ENCODE measurements around the gene GPC6.

Gene GPC6

DNA sequence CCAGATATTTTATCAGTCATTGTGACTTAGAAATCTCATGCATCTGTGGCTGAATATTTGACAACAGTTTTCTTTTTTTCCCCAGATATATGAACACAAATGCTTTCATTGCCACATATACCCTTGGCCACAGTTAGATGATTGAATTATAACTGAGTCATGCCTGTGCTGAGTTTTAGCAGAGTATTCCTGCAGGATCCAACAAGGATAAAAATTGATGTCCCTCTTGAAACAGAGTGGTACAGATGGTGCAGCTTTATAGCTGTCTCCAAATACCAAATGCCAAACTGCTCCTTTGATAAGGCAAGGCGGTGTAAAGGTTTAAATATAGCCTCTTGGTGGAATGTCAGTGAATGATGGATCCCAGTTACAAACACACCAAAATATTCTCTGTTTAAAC, 428.5 kb downstream of the GPC6 start:
- H3K56ac ChIP-seq (ENCODE audit: low read length) = no peak overlapping the region
- H3K79me2 ChIP-seq (ENCODE audit: control insufficient read depth, insufficient read depth, low read length) = no peaks in the 10 kb centered on the region
- H2BK15ac ChIP-seq (replicated peaks; ENCODE audit: low read depth) = no peak overlapping the region
- H3K4me2 ChIP-seq (ENCODE audit: low read length) = no peak overlapping the region
- H3K4me3 ChIP-seq (ENCODE audit: low read length) = no peak overlapping the region
- no peak overlapping the region for H2AK5ac ChIP-seq (ENCODE audit: low read length)
- H3K4ac ChIP-seq (ENCODE audit: low read depth, low read length) = no peak overlapping the region
- H3K4me1 ChIP-seq (ENCODE audit: control insufficient read depth, low read depth, low read length) = no peaks in the 10 kb centered on the region
- H3K27ac ChIP-seq (ENCODE audit: low read depth, low read length) = no peak overlapping the region
- no peaks in the 10 kb centered on the region for H3K79me1 ChIP-seq (ENCODE audit: low read length)
- no peak overlapping the region for H2BK120ac ChIP-seq (ENCODE audit: low read depth, low read length)
- no peaks in the 10 kb centered on the region for H3K27me3 ChIP-seq (ENCODE audit: insufficient read depth, low read length, poor library complexity)
- no peak overlapping the region for H3K18ac ChIP-seq (ENCODE audit: low read length)
- WGBS (ENCODE audit: extremely low coverage, insufficient coverage, low lambda C conversion rate) = no CpG with 5 or more reads among the region's 1 CpG
- no peak overlapping the region for H2BK5ac ChIP-seq (ENCODE audit: low read length)
- H3K23ac ChIP-seq (ENCODE audit: low read length) = no peak overlapping the region
- H4K8ac ChIP-seq (ENCODE audit: low read depth, low read length) = no peak overlapping the region
- no peak overlapping the region for H4K5ac ChIP-seq (ENCODE audit: low read length)
- no peaks in the 10 kb centered on the region for H3K36me3 ChIP-seq (ENCODE audit: control insufficient read depth, insufficient read depth, low read length)
- H3K9ac ChIP-seq (ENCODE audit: low read length) = no peak overlapping the region
- DNase-seq = no peak

DNA sequence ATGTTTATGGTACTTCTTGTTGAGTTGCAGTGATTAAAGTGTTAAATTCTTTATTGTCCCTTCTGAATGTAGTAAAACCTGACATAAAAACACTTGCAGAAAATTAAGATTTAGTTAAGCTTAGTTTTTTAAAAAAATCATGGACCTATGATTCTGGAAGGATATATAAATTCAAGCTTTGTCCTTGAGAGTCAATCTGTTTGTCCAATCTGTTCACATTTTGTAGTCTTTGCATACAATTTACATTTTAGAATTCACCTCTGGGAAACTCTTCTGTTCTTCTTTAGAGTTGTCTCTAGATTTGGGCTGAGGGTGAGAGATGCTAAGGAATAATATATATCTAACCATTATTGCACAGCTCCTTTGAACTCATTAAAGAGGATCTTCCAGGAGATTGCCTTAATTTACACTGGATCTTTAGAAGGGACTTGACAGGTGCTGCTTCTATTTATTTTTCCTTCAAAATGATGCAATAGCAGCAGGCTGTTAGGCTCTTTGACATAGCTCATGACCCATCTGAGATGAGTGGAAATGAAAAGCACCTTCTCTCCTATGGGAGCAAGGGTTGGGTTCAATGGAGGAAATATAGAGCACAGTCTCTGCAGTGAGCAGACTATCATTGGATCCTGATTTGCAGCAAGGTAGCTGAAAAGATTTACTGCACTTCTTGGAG, 433.9 kb downstream of the GPC6 start:
- Histone ChIP-seq H4K5ac (ENCODE audit: low read length) (no peak overlapping the region), H3K4me2 (ENCODE audit: low read length) (no peak overlapping the region), H2BK120ac (ENCODE audit: low read depth, low read length) (no peak overlapping the region), H3K4me3 (ENCODE audit: low read length) (no peak overlapping the region), H3K18ac (ENCODE audit: low read length) (no peak overlapping the region), H3K9ac (ENCODE audit: low read length) (no peak overlapping the region), H3K27me3 (ENCODE audit: insufficient read depth, low read length, poor library complexity) (no peaks in the 10 kb centered on the region), H3K4ac (ENCODE audit: low read depth, low read length) (no peak overlapping the region), H3K23ac (ENCODE audit: low read length) (no peak overlapping the region), H3K27ac (ENCODE audit: low read depth, low read length) (no peak overlapping the region), H3K56ac (ENCODE audit: low read length) (no peak overlapping the region), H3K79me1 (ENCODE audit: low read length) (no peaks in the 10 kb centered on the region), H2BK5ac (ENCODE audit: low read length) (no peak overlapping the region), H2BK15ac (replicated peaks; ENCODE audit: low read depth) (no peak overlapping the region), H3K79me2 (ENCODE audit: control insufficient read depth, insufficient read depth, low read length) (no peaks in the 10 kb centered on the region), H2AK5ac (ENCODE audit: low read length) (no peak overlapping the region), H4K8ac (ENCODE audit: low read depth, low read length) (no peak overlapping the region), H3K36me3 (ENCODE audit: control insufficient read depth, insufficient read depth, low read length) (no peaks in the 10 kb centered on the region), H3K4me1 (ENCODE audit: control insufficient read depth, low read depth, low read length) (no peaks in the 10 kb centered on the region)
- DNase-seq = no peak

DNA sequence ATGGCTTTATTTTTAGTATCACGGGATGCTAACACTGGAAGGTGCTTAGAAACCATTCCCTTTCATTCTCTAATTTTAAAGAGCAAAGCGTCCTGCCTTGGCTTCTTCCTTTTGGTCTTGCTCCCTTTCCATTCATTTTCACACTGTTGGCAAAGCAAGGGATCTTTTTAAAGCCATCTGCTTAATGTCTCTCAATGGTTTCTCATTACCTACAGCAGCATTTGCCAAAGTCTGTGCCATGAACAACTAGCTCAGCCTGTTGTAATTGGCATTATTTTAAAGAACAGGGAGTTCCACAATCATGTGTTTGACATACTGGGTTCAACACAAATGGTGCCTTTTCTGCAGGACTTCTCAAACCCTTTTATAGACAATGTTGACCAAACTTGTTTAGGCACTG, 444.3 kb downstream of the GPC6 start:
- Histone ChIP-seq H3K23ac (ENCODE audit: low read length) (no peak overlapping the region), H3K79me2 (ENCODE audit: control insufficient read depth, insufficient read depth, low read length) (no peaks in the 10 kb centered on the region), H3K4me3 (ENCODE audit: low read length) (no peak overlapping the region), H3K36me3 (ENCODE audit: control insufficient read depth, insufficient read depth, low read length) (no peaks in the 10 kb centered on the region), H3K4me2 (ENCODE audit: low read length) (no peak overlapping the region), H3K4me1 (ENCODE audit: control insufficient read depth, low read depth, low read length) (no peaks in the 10 kb centered on the region), H3K27me3 (ENCODE audit: insufficient read depth, low read length, poor library complexity) (no peaks in the 10 kb centered on the region), H4K8ac (ENCODE audit: low read depth, low read length) (no peak overlapping the region), H4K5ac (ENCODE audit: low read length) (no peak overlapping the region), H3K56ac (ENCODE audit: low read length) (no peak overlapping the region), H3K18ac (ENCODE audit: low read length) (no peak overlapping the region), H3K27ac (ENCODE audit: low read depth, low read length) (no peak overlapping the region), H2BK120ac (ENCODE audit: low read depth, low read length) (no peak overlapping the region), H3K79me1 (ENCODE audit: low read length) (peaks cover 2% of the 10 kb centered on the region), H2BK15ac (replicated peaks; ENCODE audit: low read depth) (no peak overlapping the region), H3K4ac (ENCODE audit: low read depth, low read length) (no peak overlapping the region), H2BK5ac (ENCODE audit: low read length) (no peak overlapping the region), H3K9ac (ENCODE audit: low read length) (no peak overlapping the region), H2AK5ac (ENCODE audit: low read length) (no peak overlapping the region)
- no CpG with 5 or more reads among the region's 2 CpGs for WGBS (ENCODE audit: extremely low coverage, insufficient coverage, low lambda C conversion rate)
- DNase-seq = no peak

DNA sequence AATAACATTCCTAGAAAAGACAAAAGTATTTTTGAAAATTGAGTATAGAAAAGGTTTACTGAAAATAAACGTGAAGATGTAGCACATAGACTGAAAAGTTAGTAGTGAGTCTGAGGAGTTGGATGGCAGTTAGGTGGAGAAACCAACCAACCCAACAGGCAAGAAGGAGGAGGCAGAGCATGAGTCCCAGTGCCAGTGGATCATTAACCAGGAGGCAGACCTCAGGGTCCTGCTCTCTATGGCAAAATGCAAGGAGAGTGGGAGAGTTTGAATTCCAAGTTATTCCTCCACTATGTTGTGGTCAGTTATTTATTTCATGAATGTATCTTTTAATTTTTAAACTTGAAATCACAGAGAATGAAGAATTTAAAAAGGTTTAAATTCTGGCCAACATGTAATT, 446.4 kb downstream of the GPC6 start:
- no peak overlapping the region for H3K4me3 ChIP-seq (ENCODE audit: low read length)
- H3K18ac ChIP-seq (ENCODE audit: low read length) = no peak overlapping the region
- H2BK15ac ChIP-seq (replicated peaks; ENCODE audit: low read depth) = no peak overlapping the region
- H4K5ac ChIP-seq (ENCODE audit: low read length) = no peak overlapping the region
- no peaks in the 10 kb centered on the region for H3K4me1 ChIP-seq (ENCODE audit: control insufficient read depth, low read depth, low read length)
- H3K36me3 ChIP-seq (ENCODE audit: control insufficient read depth, insufficient read depth, low read length) = no peaks in the 10 kb centered on the region
- no peak overlapping the region for H3K4me2 ChIP-seq (ENCODE audit: low read length)
- H3K56ac ChIP-seq (ENCODE audit: low read length) = no peak overlapping the region
- H3K27ac ChIP-seq (ENCODE audit: low read depth, low read length) = no peak overlapping the region
- peaks cover 2% of the 10 kb centered on the region for H3K79me1 ChIP-seq (ENCODE audit: low read length)
- no peaks in the 10 kb centered on the region for H3K27me3 ChIP-seq (ENCODE audit: insufficient read depth, low read length, poor library complexity)
- no peak overlapping the region for H3K9ac ChIP-seq (ENCODE audit: low read length)
- WGBS (ENCODE audit: extremely low coverage, insufficient coverage, low lambda C conversion rate) = no CpG with 5 or more reads among the region's 1 CpG
- H2BK120ac ChIP-seq (ENCODE audit: low read depth, low read length) = no peak overlapping the region
- no peak overlapping the region for H3K4ac ChIP-seq (ENCODE audit: low read depth, low read length)
- no peak overlapping the region for H3K23ac ChIP-seq (ENCODE audit: low read length)
- no peak overlapping the region for H4K8ac ChIP-seq (ENCODE audit: low read depth, low read length)
- H2AK5ac ChIP-seq (ENCODE audit: low read length) = no peak overlapping the region
- no peaks in the 10 kb centered on the region for H3K79me2 ChIP-seq (ENCODE audit: control insufficient read depth, insufficient read depth, low read length)
- H2BK5ac ChIP-seq (ENCODE audit: low read length) = no peak overlapping the region
- no peak for DNase-seq

DNA sequence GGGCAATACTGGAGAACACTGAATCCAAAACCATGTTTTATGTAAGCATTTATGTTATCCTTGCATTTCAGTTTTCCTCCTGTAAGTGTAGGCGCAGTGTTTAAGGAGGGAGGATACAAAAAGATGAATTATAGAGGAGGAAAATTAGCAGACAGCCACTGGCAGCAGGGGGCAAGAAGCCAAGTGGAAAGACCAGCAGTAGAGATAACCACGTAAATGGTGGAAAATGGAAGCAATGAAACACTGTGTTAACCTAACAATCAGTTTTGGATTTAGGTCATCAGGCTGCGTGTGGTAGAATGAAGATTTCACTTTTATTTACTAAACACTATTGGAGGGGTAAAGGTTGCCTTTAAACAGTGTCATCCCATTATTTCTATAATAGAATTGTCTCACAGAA, 447.3 kb downstream of the GPC6 start:
- WGBS (ENCODE audit: extremely low coverage, insufficient coverage, low lambda C conversion rate) = no CpG with 5 or more reads among the region's 3 CpGs
- Histone ChIP-seq H3K79me1 (ENCODE audit: low read length) (peaks cover 2% of the 10 kb centered on the region), H3K4me1 (ENCODE audit: control insufficient read depth, low read depth, low read length) (no peaks in the 10 kb centered on the region), H3K4me2 (ENCODE audit: low read length) (no peak overlapping the region), H3K4ac (ENCODE audit: low read depth, low read length) (no peak overlapping the region), H3K79me2 (ENCODE audit: control insufficient read depth, insufficient read depth, low read length) (no peaks in the 10 kb centered on the region), H3K36me3 (ENCODE audit: control insufficient read depth, insufficient read depth, low read length) (no peaks in the 10 kb centered on the region), H2BK15ac (replicated peaks; ENCODE audit: low read depth) (no peak overlapping the region), H3K18ac (ENCODE audit: low read length) (no peak overlapping the region), H3K27ac (ENCODE audit: low read depth, low read length) (no peak overlapping the region), H4K5ac (ENCODE audit: low read length) (no peak overlapping the region), H3K9ac (ENCODE audit: low read length) (no peak overlapping the region), H2BK5ac (ENCODE audit: low read length) (no peak overlapping the region), H2BK120ac (ENCODE audit: low read depth, low read length) (no peak overlapping the region), H2AK5ac (ENCODE audit: low read length) (no peak overlapping the region), H3K27me3 (ENCODE audit: insufficient read depth, low read length, poor library complexity) (no peaks in the 10 kb centered on the region), H3K56ac (ENCODE audit: low read length) (no peak overlapping the region), H3K4me3 (ENCODE audit: low read length) (no peak overlapping the region), H3K23ac (ENCODE audit: low read length) (no peak overlapping the region), H4K8ac (ENCODE audit: low read depth, low read length) (no peak overlapping the region)
- no peak for DNase-seq

DNA sequence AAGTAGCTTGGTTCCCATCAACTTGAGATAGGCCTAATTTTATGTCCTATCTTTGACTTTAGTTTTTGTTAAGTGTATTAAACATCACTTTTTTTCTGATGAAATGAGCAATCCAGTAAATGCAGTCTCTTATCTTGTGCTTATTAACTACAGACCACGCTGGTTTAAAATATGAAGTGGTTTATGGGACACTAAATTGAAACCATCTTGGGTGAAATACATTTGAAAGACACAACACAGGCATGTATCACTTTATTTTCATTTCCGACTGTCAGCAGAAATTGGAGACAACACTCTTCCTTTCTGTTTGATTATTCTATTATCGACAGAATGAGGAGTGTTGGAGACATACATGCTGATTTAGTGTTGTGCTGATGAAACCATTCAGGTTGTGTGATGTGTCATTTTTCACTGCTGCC, 447.7 kb downstream of the GPC6 start:
- no peak overlapping the region for H3K4ac ChIP-seq (ENCODE audit: low read depth, low read length)
- no peaks in the 10 kb centered on the region for H3K4me1 ChIP-seq (ENCODE audit: control insufficient read depth, low read depth, low read length)
- no CpG with 5 or more reads among the region's 3 CpGs for WGBS (ENCODE audit: extremely low coverage, insufficient coverage, low lambda C conversion rate)
- H3K4me2 ChIP-seq (ENCODE audit: low read length) = no peak overlapping the region
- peaks cover 2% of the 10 kb centered on the region for H3K79me1 ChIP-seq (ENCODE audit: low read length)
- H3K27ac ChIP-seq (ENCODE audit: low read depth, low read length) = no peak overlapping the region
- H3K23ac ChIP-seq (ENCODE audit: low read length) = no peak overlapping the region
- H3K36me3 ChIP-seq (ENCODE audit: control insufficient read depth, insufficient read depth, low read length) = no peaks in the 10 kb centered on the region
- no peak overlapping the region for H2BK15ac ChIP-seq (replicated peaks; ENCODE audit: low read depth)
- no peak overlapping the region for H4K8ac ChIP-seq (ENCODE audit: low read depth, low read length)
- no peak overlapping the region for H2BK120ac ChIP-seq (ENCODE audit: low read depth, low read length)
- no peak for DNase-seq
- no peak overlapping the region for H3K4me3 ChIP-seq (ENCODE audit: low read length)
- no peak overlapping the region for H3K56ac ChIP-seq (ENCODE audit: low read length)
- no peaks in the 10 kb centered on the region for H3K27me3 ChIP-seq (ENCODE audit: insufficient read depth, low read length, poor library complexity)
- no peak overlapping the region for H3K18ac ChIP-seq (ENCODE audit: low read length)
- no peak overlapping the region for H2BK5ac ChIP-seq (ENCODE audit: low read length)
- H3K9ac ChIP-seq (ENCODE audit: low read length) = no peak overlapping the region
- no peak overlapping the region for H4K5ac ChIP-seq (ENCODE audit: low read length)
- H3K79me2 ChIP-seq (ENCODE audit: control insufficient read depth, insufficient read depth, low read length) = no peaks in the 10 kb centered on the region
- no peak overlapping the region for H2AK5ac ChIP-seq (ENCODE audit: low read length)

Data from mesendoderm (in vitro differentiated cells).